ENCODE measurements around the gene NUDT2.
"Not testable (repeated sequence)": the region's sequence is repeated elsewhere in the genome, so short reads cannot be mapped to it uniquely, and the experiment has no call there.

The NUDT2 gene

GRCh38 chr9:34328987-34329832 lies at the start of gene NUDT2, which contains the start of gene KIF24:
TSS of gene NUDT2 (plus strand) at chr9:34329569. CDS start at chr9:34339040, 9,471 bp downstream.
TSS of gene KIF24 (minus strand) at chr9:34329268. CDS start at chr9:34311346, 17,922 bp downstream.
- DNase-seq (ENCODE audit: extremely low read depth in 1 of 2, low read depth in 1 of 2): peak; percentile 90 to 95

- no peak for DNase-seq (ENCODE audit: extremely low read depth in 1 of 2, low read depth in 1 of 2)
Measured at GRCh38 chr9:34282096-34282495, 47.3 kb upstream of the NUDT2 start.

GRCh38 chr9:34289159-34289558 lies 40.2 kb upstream of the NUDT2 start:
- no peak for DNase-seq (ENCODE audit: extremely low read depth in 1 of 2, low read depth in 1 of 2)

- no peak for DNase-seq (ENCODE audit: extremely low read depth in 1 of 2, low read depth in 1 of 2)
Measured at GRCh38 chr9:34291023-34291422, 38.3 kb upstream of the NUDT2 start.

GRCh38 chr9:34291423-34291822 lies 37.9 kb upstream of the NUDT2 start:
- DNase-seq (ENCODE audit: extremely low read depth in 1 of 2, low read depth in 1 of 2): no peak

- DNase-seq (ENCODE audit: extremely low read depth in 1 of 2, low read depth in 1 of 2): no peak
Measured at GRCh38 chr9:34292552-34292951, 36.8 kb upstream of the NUDT2 start.

- not testable (repeated sequence) for DNase-seq (ENCODE audit: extremely low read depth in 1 of 2, low read depth in 1 of 2)
Measured at GRCh38 chr9:34301064-34301463, 28.3 kb upstream of the NUDT2 start.

- not testable (repeated sequence) for DNase-seq (ENCODE audit: extremely low read depth in 1 of 2, low read depth in 1 of 2)
Measured at GRCh38 chr9:34308316-34308715, 21.1 kb upstream of the NUDT2 start.

GRCh38 chr9:34310215-34310614 lies 19.2 kb upstream of the NUDT2 start:
- DNase-seq (ENCODE audit: extremely low read depth in 1 of 2, low read depth in 1 of 2): no peak

GRCh38 chr9:34311499-34312185 lies 17.7 kb upstream of the NUDT2 start:
- DNase-seq (ENCODE audit: extremely low read depth in 1 of 2, low read depth in 1 of 2): no peak

GRCh38 chr9:34317436-34317835 lies 11.9 kb upstream of the NUDT2 start:
- no peak for DNase-seq (ENCODE audit: extremely low read depth in 1 of 2, low read depth in 1 of 2)

GRCh38 chr9:34318163-34318790 lies 11.1 kb upstream of the NUDT2 start:
- no peak for DNase-seq (ENCODE audit: extremely low read depth in 1 of 2, low read depth in 1 of 2)

- no peak for DNase-seq (ENCODE audit: extremely low read depth in 1 of 2, low read depth in 1 of 2)
Measured at GRCh38 chr9:34321451-34321850, 7.9 kb upstream of the NUDT2 start.

GRCh38 chr9:34322899-34323591 lies 6.3 kb upstream of the NUDT2 start:
- DNase-seq (ENCODE audit: extremely low read depth in 1 of 2, low read depth in 1 of 2): no peak

- no peak for DNase-seq (ENCODE audit: extremely low read depth in 1 of 2, low read depth in 1 of 2)
Measured at GRCh38 chr9:34326690-34327089, 2.7 kb upstream of the NUDT2 start.

- DNase-seq (ENCODE audit: extremely low read depth in 1 of 2, low read depth in 1 of 2): no peak
Measured at GRCh38 chr9:34328500-34328986, 826 bp upstream of the NUDT2 start.

GRCh38 chr9:34331196-34331595 lies 1.8 kb downstream of the NUDT2 start:
- no peak for DNase-seq (ENCODE audit: extremely low read depth in 1 of 2, low read depth in 1 of 2)

- DNase-seq (ENCODE audit: extremely low read depth in 1 of 2, low read depth in 1 of 2): no peak
Measured at GRCh38 chr9:34332076-34332964, 3.0 kb downstream of the NUDT2 start.

GRCh38 chr9:34333836-34334235 lies 4.5 kb downstream of the NUDT2 start:
- no peak for DNase-seq (ENCODE audit: extremely low read depth in 1 of 2, low read depth in 1 of 2)

- no peak for DNase-seq (ENCODE audit: extremely low read depth in 1 of 2, low read depth in 1 of 2)
Measured at GRCh38 chr9:34334337-34334824, 5.0 kb downstream of the NUDT2 start.

All from stimulated activated CD8-positive, alpha-beta memory T cell treated with anti-CD3 and anti-CD28 coated beads, Interleukin-7, amount 100 ng/mL, for 48 hours (primary cell).